ENCODE results near the gene SCARF1.
A peak's percentile ranks its signal among the peaks of the same experiment; 100 is the strongest.

The SCARF1 gene

GRCh38 chr17:1634841-1635650, 10.5 kb downstream of the SCARF1 start:
- Histone ChIP-seq H3K14ac (ENCODE audit: low read length) (peak overlapping the region; percentile 71), H2BK12ac (ENCODE audit: low read length) (peak overlapping the region; percentile 94), H2BK120ac (ENCODE audit: low read depth, low read length) (no peak overlapping the region), H3K79me1 (ENCODE audit: low read depth, low read length) (no peaks in the 10 kb centered on the region), H3K18ac (ENCODE audit: low read length) (peak overlapping the region; percentile 76), H3K27ac (replicated peaks; ENCODE audit: low read length) (no peak overlapping the region), H2AK5ac (ENCODE audit: low read depth, low read length) (peak overlapping the region; percentile 90), H2BK15ac (ENCODE audit: low read length) (peak overlapping the region; percentile 96), H2BK5ac (ENCODE audit: low read length) (peak overlapping the region; percentile 53), H4K91ac (ENCODE audit: low read depth, low read length, poor library complexity) (no peak overlapping the region), H3K36me3 (replicated peaks in 1 of 2; ENCODE audit: control insufficient read depth in 2 of 2, insufficient read depth in 2 of 2, low read length in 2 of 2) (no peaks in the 10 kb centered on the region), H3K9me3 (replicated peaks in 1 of 2; ENCODE audit: control insufficient read depth in 2 of 2, insufficient read depth in 1 of 2, low read depth in 1 of 2, low read length in 2 of 2) (no peaks in the 10 kb centered on the region), H4K8ac (ENCODE audit: low read depth, low read length) (peak overlapping the region; percentile 65), H3K23ac (ENCODE audit: low read depth, low read length, poor library complexity) (no peak overlapping the region), H3K9ac (ENCODE audit: low read depth, low read length, poor library complexity) (no peak overlapping the region), H3K4me1 (ENCODE audit: control insufficient read depth in 2 of 2, insufficient read depth in 1 of 2, low read depth in 1 of 2, low read length in 2 of 2) (peaks cover 17 to 22% of the 10 kb centered on the region in 2 donors), H3K27me3 (ENCODE audit: control insufficient read depth in 3 of 3, insufficient read depth in 3 of 3, low read depth in 1 of 3, low read length in 3 of 3) (peaks cover 0 to 5% (median 0%) of the 10 kb centered on the region in 3 experiments), H2AFZ (ENCODE audit: low read length) (no peak overlapping the region), H3K4me2 (ENCODE audit: insufficient read depth, low read length, poor library complexity, severe bottlenecking) (peak overlapping the region; percentile 18), H3K4ac (ENCODE audit: low read length) (peak overlapping the region; percentile 89), H3K4me3 (ENCODE audit: low read length in 2 of 2) (no peak overlapping the region)
- WGBS, 2 donors (ENCODE audit: extremely low coverage in 2 of 2, insufficient read length in 2 of 2, insufficient replicate concordance in 1 of 2), result no CpG with 5 or more reads among the region's 45 CpGs
- no peak for DNase-seq (ENCODE audit: low spot score)

GRCh38 chr17:1630662-1631061, 14.9 kb downstream of the SCARF1 start:
- no peaks in the 10 kb centered on the region for H3K79me1 ChIP-seq (ENCODE audit: low read depth, low read length)
- H3K36me3 ChIP-seq (replicated peaks in 1 of 2; ENCODE audit: control insufficient read depth in 2 of 2, insufficient read depth in 2 of 2, low read length in 2 of 2), result peaks cover 0 to 17% of the 10 kb centered on the region in 2 donors
- no peak overlapping the region for H3K14ac ChIP-seq (ENCODE audit: low read length)
- H2BK5ac ChIP-seq (ENCODE audit: low read length), result no peak overlapping the region
- H2AK5ac ChIP-seq (ENCODE audit: low read depth, low read length), result no peak overlapping the region
- H4K91ac ChIP-seq (ENCODE audit: low read depth, low read length, poor library complexity), result no peak overlapping the region
- H3K4me1 ChIP-seq (ENCODE audit: control insufficient read depth in 2 of 2, insufficient read depth in 1 of 2, low read depth in 1 of 2, low read length in 2 of 2), result peaks cover 9 to 19% of the 10 kb centered on the region in 2 donors
- H2AFZ ChIP-seq (ENCODE audit: low read length), result no peak overlapping the region
- WGBS, 2 donors (ENCODE audit: extremely low coverage in 2 of 2, insufficient read length in 2 of 2, insufficient replicate concordance in 1 of 2), result no CpG with 5 or more reads among the region's 4 CpGs
- no peak for DNase-seq (ENCODE audit: low spot score)
- H3K18ac ChIP-seq (ENCODE audit: low read length), result no peak overlapping the region
- H2BK12ac ChIP-seq (ENCODE audit: low read length), result no peak overlapping the region
- no peak overlapping the region for H2BK120ac ChIP-seq (ENCODE audit: low read depth, low read length)
- no peak overlapping the region for H3K23ac ChIP-seq (ENCODE audit: low read depth, low read length, poor library complexity)
- H3K9ac ChIP-seq (ENCODE audit: low read depth, low read length, poor library complexity), result no peak overlapping the region
- no peak overlapping the region for H3K27ac ChIP-seq (replicated peaks; ENCODE audit: low read length)
- H4K8ac ChIP-seq (ENCODE audit: low read depth, low read length), result no peak overlapping the region
- H3K4me3 ChIP-seq (ENCODE audit: low read length in 2 of 2), result no peak overlapping the region
- H3K4ac ChIP-seq (ENCODE audit: low read length), result no peak overlapping the region
- peaks cover 0 to 11% (median 0%) of the 10 kb centered on the region in 3 experiments for H3K27me3 ChIP-seq (ENCODE audit: control insufficient read depth in 3 of 3, insufficient read depth in 3 of 3, low read depth in 1 of 3, low read length in 3 of 3)
- H3K9me3 ChIP-seq (replicated peaks in 1 of 2; ENCODE audit: control insufficient read depth in 2 of 2, insufficient read depth in 1 of 2, low read depth in 1 of 2, low read length in 2 of 2), result no peaks in the 10 kb centered on the region
- peak overlapping the region; percentile 19 for H2BK15ac ChIP-seq (ENCODE audit: low read length)
- no peak overlapping the region for H3K4me2 ChIP-seq (ENCODE audit: insufficient read depth, low read length, poor library complexity, severe bottlenecking)

GRCh38 chr17:1629504-1630310, 15.8 kb downstream of the SCARF1 start:
- Histone ChIP-seq H2AK5ac (ENCODE audit: low read depth, low read length) (peak overlapping the region; percentile 99), H3K9ac (ENCODE audit: low read depth, low read length, poor library complexity) (peak overlapping the region; percentile 96), H3K9me3 (replicated peaks in 1 of 2; ENCODE audit: control insufficient read depth in 2 of 2, insufficient read depth in 1 of 2, low read depth in 1 of 2, low read length in 2 of 2) (no peaks in the 10 kb centered on the region), H3K4ac (ENCODE audit: low read length) (peak overlapping the region; percentile 79), H3K27ac (replicated peaks; ENCODE audit: low read length) (peak overlapping the region; percentile 91), H2BK15ac (ENCODE audit: low read length) (peak overlapping the region; percentile 74), H4K8ac (ENCODE audit: low read depth, low read length) (peak overlapping the region; percentile 89), H3K18ac (ENCODE audit: low read length) (peak overlapping the region; percentile 98), H3K27me3 (ENCODE audit: control insufficient read depth in 3 of 3, insufficient read depth in 3 of 3, low read depth in 1 of 3, low read length in 3 of 3) (peaks cover 0 to 11% (median 0%) of the 10 kb centered on the region in 3 experiments), H2BK5ac (ENCODE audit: low read length) (peak overlapping the region; percentile 91), H2BK12ac (ENCODE audit: low read length) (peak overlapping the region; percentile 30), H3K4me1 (ENCODE audit: control insufficient read depth in 2 of 2, insufficient read depth in 1 of 2, low read depth in 1 of 2, low read length in 2 of 2) (peaks cover 11 to 27% of the 10 kb centered on the region in 2 donors), H4K91ac (ENCODE audit: low read depth, low read length, poor library complexity) (peak overlapping the region; percentile 96), H3K4me2 (ENCODE audit: insufficient read depth, low read length, poor library complexity, severe bottlenecking) (peak overlapping the region; percentile 96), H3K36me3 (replicated peaks in 1 of 2; ENCODE audit: control insufficient read depth in 2 of 2, insufficient read depth in 2 of 2, low read length in 2 of 2) (peaks cover 0 to 27% of the 10 kb centered on the region in 2 donors), H3K23ac (ENCODE audit: low read depth, low read length, poor library complexity) (peak overlapping the region; percentile 92), H3K79me1 (ENCODE audit: low read depth, low read length) (no peaks in the 10 kb centered on the region), H3K14ac (ENCODE audit: low read length) (peak overlapping the region; percentile 72), H3K4me3 (ENCODE audit: low read length in 2 of 2) (peak overlapping the region; percentile 88 to 100), H2BK120ac (ENCODE audit: low read depth, low read length) (peak overlapping the region; percentile 98), H2AFZ (ENCODE audit: low read length) (peak overlapping the region; percentile 82)
- WGBS, 2 donors (ENCODE audit: extremely low coverage in 2 of 2, insufficient read length in 2 of 2, insufficient replicate concordance in 1 of 2), result no CpG with 5 or more reads among the region's 45 CpGs
- no peak for DNase-seq (ENCODE audit: low spot score)

Measured in neuronal stem cell (in vitro differentiated cells).